Measurements from ENCODE around the gene ESRRA.

The ESRRA gene

DNA sequence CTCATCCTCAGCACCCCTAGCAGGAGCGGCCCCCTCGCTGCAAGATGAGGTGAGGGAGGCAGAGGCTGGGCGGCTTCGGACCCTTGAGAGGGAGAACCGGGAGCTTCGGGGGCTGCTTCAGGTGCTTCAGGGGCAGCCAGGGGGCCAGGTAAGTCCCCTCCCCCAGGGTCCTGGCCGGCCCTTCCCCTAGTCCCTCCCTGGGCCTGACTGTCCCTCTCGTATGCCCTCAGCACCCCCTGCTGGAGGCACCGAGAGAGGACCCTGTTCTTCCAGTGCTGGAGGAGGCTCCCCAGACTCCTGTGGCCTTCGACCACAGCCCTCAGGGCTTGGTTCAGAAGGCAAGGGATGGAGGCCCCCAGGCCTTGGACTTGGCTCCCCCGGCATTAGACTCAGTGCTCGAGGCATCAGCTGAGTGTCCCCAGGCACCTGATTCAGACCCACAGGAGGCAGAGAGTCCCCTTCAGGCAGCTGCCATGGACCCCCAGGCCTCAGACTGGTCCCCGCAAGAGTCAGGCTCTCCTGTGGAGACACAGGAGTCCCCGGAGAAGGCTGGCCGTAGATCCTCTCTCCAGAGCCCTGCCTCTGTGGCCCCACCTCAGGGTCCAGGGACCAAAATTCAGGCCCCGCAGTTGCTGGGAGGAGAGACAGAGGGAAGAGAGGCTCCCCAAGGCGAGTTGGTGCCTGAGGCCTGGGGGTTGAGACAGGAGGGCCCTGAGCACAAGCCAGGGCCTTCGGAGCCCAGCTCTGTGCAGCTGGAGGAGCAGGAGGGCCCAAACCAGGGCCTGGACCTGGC, 38.6 kb downstream of the ESRRA start:
- ChIA-PET POLR2A (interaction anchor here (6.3 kb wide), 1 partner anchor 26 kb away, joined by 46 read pairs; the partner anchor contains the start of genes PRDX5 and TRMT112), CTCF (interaction anchor here (1.2 to 4.3 kb wide), 2 partner anchors 11 to 72 kb away, joined by 3 to 33 read pairs; no protein-coding TSS in a partner anchor)
- DNase-seq (ENCODE audit: extremely low spot score), result no peak
- no peak for TF ChIP-seq LEF1 (IDR thresholded peaks at IDR 0.05; ENCODE audit: borderline replicate concordance)
- no peak for TF ChIP-seq TARDBP (IDR thresholded peaks at IDR 0.05)
- TF ChIP-seq FOXK2 (IDR thresholded peaks at IDR 0.05), result no peak
- no peak for TF ChIP-seq ARNT (IDR thresholded peaks at IDR 0.05)
- no peak for TF ChIP-seq BHLHE40 (IDR thresholded peaks at IDR 0.05; ENCODE audit: borderline replicate concordance)

DNA sequence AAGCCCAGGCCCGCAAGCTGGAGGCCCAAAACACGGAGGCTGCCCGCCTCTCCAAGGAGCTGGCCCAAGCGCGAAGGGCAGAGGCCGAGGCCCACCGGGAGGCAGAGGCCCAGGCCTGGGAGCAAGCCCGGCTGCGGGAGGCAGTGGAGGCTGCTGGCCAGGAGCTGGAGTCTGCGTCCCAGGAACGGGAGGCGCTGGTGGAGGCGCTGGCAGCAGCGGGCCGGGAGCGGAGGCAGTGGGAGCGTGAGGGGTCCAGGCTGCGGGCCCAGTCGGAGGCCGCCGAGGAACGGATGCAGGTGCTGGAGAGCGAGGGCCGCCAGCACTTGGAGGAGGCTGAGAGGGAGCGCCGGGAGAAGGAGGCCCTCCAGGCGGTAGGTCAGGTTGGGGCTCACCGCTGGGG, 39.5 kb downstream of the ESRRA start:
- TF ChIP-seq SP1 (IDR thresholded peaks at IDR 0.05) (no peak), FOXK2 (IDR thresholded peaks at IDR 0.05) (no peak), FOXA1 (IDR thresholded peaks at IDR 0.05) (no peak), ARNT (IDR thresholded peaks at IDR 0.05) (no peak), SUZ12 (IDR thresholded peaks at IDR 0.05) (no peak), BHLHE40 (IDR thresholded peaks at IDR 0.05; ENCODE audit: borderline replicate concordance) (no peak), NFRKB (IDR thresholded peaks at IDR 0.05) (no peak), ZNF384 (IDR thresholded peaks at IDR 0.05) (no peak), LEF1 (IDR thresholded peaks at IDR 0.05; ENCODE audit: borderline replicate concordance) (no peak), CTBP1 (IDR thresholded peaks at IDR 0.05; ENCODE audit: borderline replicate concordance) (no peak), HDGF (IDR thresholded peaks at IDR 0.05; ENCODE audit: borderline replicate concordance) (no peak)
- TF ChIP-seq, protein P1, sequence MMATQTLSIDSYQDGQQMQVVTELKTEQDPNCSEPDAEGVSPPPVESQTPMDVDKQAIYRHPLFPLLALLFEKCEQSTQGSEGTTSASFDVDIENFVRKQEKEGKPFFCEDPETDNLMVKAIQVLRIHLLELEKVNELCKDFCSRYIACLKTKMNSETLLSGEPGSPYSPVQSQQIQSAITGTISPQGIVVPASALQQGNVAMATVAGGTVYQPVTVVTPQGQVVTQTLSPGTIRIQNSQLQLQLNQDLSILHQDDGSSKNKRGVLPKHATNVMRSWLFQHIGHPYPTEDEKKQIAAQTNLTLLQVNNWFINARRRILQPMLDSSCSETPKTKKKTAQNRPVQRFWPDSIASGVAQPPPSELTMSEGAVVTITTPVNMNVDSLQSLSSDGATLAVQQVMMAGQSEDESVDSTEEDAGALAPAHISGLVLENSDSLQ (IDR thresholded peaks at IDR 0.05), result no peak
- no peak for DNase-seq (ENCODE audit: extremely low spot score)
- CTCF ChIA-PET, result interaction anchor here (0.6 to 1.9 kb wide), 5 partner anchors 12 to 73 kb away, joined by 3 to 5 read pairs (median 3); partner anchors contain the start of genes PRDX5 and TRMT112
- POLR2A ChIA-PET, result interaction anchor here (1.0 to 6.3 kb wide), 2 partner anchors 27 to 73 kb away, joined by 4 to 46 read pairs; partner anchors contain the start of genes PRDX5 and TRMT112

DNA sequence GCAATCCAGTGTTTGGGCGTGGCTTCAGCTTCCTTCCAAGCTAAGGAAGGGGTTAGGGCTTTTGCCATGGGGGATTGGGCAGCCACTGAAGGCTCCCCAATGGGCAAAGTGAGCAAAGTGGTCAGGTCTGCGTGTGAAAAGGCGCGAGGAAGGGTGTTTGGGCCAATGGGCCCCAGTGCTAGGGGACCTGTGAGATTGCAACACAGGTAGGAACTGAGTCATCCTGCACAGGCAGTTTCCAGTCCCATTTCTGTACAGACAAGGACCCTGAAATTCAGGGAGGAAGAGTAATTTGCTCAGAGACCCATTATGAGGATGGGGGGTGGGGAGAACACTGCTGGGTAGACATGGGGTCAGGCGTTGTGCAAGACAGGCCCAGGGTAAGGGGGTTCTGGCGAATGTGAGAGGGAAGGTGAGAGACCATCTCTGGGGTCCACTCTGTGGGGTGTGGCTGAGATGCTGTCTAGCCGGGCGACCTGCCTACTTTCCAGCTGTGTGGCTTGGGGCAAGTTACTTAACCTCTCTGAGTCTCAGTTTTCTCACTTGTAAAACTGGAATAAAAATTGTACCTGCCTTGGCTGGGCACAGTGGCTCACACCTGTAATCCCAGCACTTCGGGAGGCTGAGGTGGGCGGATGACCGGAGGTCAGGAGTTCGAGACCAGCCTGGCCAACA, 42.0 kb downstream of the ESRRA start:
- no peak for TF ChIP-seq ARNT (IDR thresholded peaks at IDR 0.05)
- no peak for TF ChIP-seq SP1 (IDR thresholded peaks at IDR 0.05)
- no peak for TF ChIP-seq SUZ12 (IDR thresholded peaks at IDR 0.05)
- TF ChIP-seq ZNF384 (IDR thresholded peaks at IDR 0.05), result no peak
- no peak for TF ChIP-seq L3MBTL2 (conservative IDR thresholded peaks at IDR 0.05)
- no peak for TF ChIP-seq BHLHE40 (IDR thresholded peaks at IDR 0.05; ENCODE audit: borderline replicate concordance)
- TF ChIP-seq FOXK2 (IDR thresholded peaks at IDR 0.05), result no peak
- no peak for TF ChIP-seq ELF4 (IDR thresholded peaks at IDR 0.05)
- TF ChIP-seq HDGF (IDR thresholded peaks at IDR 0.05; ENCODE audit: borderline replicate concordance), result no peak
- no peak for TF ChIP-seq TARDBP (IDR thresholded peaks at IDR 0.05)
- no peak for TF ChIP-seq FOXM1 (IDR thresholded peaks at IDR 0.05; ENCODE audit: borderline replicate concordance)
- no peak for TF ChIP-seq LEF1 (IDR thresholded peaks at IDR 0.05; ENCODE audit: borderline replicate concordance)
- no peak for TF ChIP-seq CTBP1 (IDR thresholded peaks at IDR 0.05; ENCODE audit: borderline replicate concordance)
- ChIA-PET CTCF (interaction anchor here (1.7 kb wide), 1 partner anchor 15 kb away, joined by 6 read pairs; no protein-coding TSS in a partner anchor), POLR2A (no interaction called here)
- no peak for DNase-seq (ENCODE audit: extremely low spot score)

DNA sequence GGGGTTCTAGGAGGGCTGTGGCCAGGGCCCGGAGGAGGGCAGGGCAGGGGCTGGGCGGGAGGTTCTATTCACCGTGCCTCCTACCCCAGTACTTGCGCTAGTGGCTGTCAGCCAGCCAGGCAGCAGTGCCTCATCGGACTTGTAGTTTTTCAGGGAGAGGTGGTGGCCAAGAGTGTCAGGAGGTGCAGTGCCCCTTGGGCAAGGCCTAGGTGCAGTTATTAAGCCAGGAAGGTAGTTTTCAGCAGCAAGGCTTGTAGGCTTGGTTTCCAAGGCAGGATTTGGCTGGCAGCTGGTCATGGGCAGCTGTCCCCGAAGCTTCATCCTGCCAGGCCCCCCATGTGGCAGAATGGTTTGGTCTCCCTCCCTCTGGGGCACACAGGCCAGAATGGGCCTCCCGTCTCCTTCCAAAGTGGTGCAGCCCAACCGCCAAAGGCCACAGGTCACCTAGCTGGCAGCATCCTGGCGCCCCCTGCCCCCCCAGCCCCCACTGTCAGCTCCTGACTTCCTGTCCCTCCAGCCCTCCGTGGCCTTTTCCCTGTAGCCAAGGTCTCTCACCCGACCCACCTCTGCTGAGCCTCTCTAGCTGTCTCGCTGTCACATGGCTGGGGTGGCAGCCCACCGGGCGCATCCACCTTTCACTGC, 43.2 kb downstream of the ESRRA start:
- DNase-seq (ENCODE audit: extremely low spot score), result no peak
- TF ChIP-seq SP1 (IDR thresholded peaks at IDR 0.05) (no peak), ZNF384 (IDR thresholded peaks at IDR 0.05) (no peak), ELF4 (IDR thresholded peaks at IDR 0.05) (no peak), TARDBP (IDR thresholded peaks at IDR 0.05) (no peak), FOXM1 (IDR thresholded peaks at IDR 0.05; ENCODE audit: borderline replicate concordance) (no peak), FOXK2 (IDR thresholded peaks at IDR 0.05) (no peak), NFRKB (IDR thresholded peaks at IDR 0.05) (no peak)
- TF ChIP-seq, protein P1 (IDR thresholded peaks at IDR 0.05), result no peak
- POLR2A ChIA-PET, result interaction anchor here (0.7 to 2.2 kb wide), 3 partner anchors 31 to 77 kb away, joined by 3 to 7 read pairs (median 4); partner anchors contain the start of genes PRDX5 and TRMT112
- CTCF ChIA-PET, result interaction anchor here (1.6 to 1.7 kb wide), 2 partner anchors 17 to 43 kb away, joined by 3 to 6 read pairs; partner anchors contain the start of gene ESRRA

DNA sequence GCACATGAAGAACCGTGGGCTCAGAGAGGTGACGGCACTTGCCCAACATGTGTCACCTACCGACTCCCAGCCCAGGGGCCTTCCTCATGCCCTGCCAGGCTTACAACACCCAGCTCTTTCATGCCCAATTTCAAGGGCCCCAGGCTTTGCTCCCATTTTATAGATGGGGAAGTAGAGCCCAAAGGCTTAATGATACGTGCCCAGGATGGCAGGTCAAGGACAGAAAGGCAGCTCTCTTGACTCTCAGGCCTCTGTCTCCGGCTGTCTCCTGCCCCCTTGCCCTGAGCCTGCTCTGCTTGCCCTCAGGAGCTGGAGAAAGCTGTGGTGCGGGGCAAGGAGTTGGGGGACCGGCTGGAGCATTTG, 43.7 kb downstream of the ESRRA start:
- ChIA-PET CTCF (interaction anchor here (1.0 to 1.6 kb wide), 2 partner anchors 31 to 44 kb away, joined by 3 to 5 read pairs; partner anchors contain the start of genes ESRRA, PRDX5 and TRMT112), POLR2A (interaction anchor here (0.7 to 2.2 kb wide), 4 partner anchors 32 to 77 kb away, joined by 3 to 7 read pairs (median 4); partner anchors contain the start of genes PRDX5 and TRMT112)
- DNase-seq (ENCODE audit: extremely low spot score), result no peak
- TF ChIP-seq, protein P1 (IDR thresholded peaks at IDR 0.05), result no peak
- TF ChIP-seq ARNT (IDR thresholded peaks at IDR 0.05) (no peak), L3MBTL2 (conservative IDR thresholded peaks at IDR 0.05) (no peak), SUZ12 (IDR thresholded peaks at IDR 0.05) (no peak), CTBP1 (IDR thresholded peaks at IDR 0.05; ENCODE audit: borderline replicate concordance) (no peak), TARDBP (IDR thresholded peaks at IDR 0.05) (no peak), ELF4 (IDR thresholded peaks at IDR 0.05) (no peak), NFRKB (IDR thresholded peaks at IDR 0.05) (no peak), FOXK2 (IDR thresholded peaks at IDR 0.05) (no peak), LEF1 (IDR thresholded peaks at IDR 0.05; ENCODE audit: borderline replicate concordance) (no peak), FOXM1 (IDR thresholded peaks at IDR 0.05; ENCODE audit: borderline replicate concordance) (no peak), BHLHE40 (IDR thresholded peaks at IDR 0.05; ENCODE audit: borderline replicate concordance) (no peak)

Data from HEK293T (cell line).